ENCODE results near the gene STARD3NL. TPM values are rescaled to one million over a fixed set of nuclear protein-coding genes. Genes with fewer than 3 reads are reported as not detected.

STARD3NL gene
- polyA plus RNA-seq, 1 donor (not counting 4 experiments of a cell fraction or from before 2014, with no cell fraction given): 45.1 TPM

DNA sequence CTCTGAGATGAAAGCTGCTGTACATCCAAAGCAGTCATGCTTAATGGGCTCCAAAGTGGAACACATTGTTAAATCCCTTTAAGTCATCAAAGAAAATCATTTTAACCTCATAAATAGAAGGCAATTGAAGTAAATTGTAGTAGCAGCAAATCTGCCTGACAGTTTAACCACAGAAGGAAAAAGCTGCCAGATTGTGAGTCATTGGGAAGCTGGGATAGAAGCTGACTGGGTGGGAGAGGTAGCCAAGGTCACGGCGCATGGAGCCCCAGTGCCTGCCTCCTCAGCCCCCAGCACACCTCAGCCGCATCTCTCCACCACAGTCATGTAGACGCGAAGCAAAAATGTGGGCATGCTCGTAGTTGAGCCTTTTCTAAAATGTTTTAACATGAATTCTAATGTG, 51.3 kb downstream of the STARD3NL start:
- Histone ChIP-seq H3K4me2 (ENCODE audit: control insufficient read depth, extremely low read depth, insufficient read depth, low read depth, low read length) (no peak overlapping the region), H3K27ac (ENCODE audit: control insufficient read depth, insufficient read depth, low read length) (no peak overlapping the region), H3K4me3 (ENCODE audit: control insufficient read depth in 2 of 3, extremely low read depth in 1 of 3, insufficient read depth in 2 of 3, low read depth in 1 of 3, low read length in 3 of 3) (no peak overlapping the region), H3K4me1 (ENCODE audit: control insufficient read depth, extremely low read depth, insufficient read depth, low read length) (no peaks in the 10 kb centered on the region), H3K9me3 (ENCODE audit: control insufficient read depth, low read depth, low read length) (no peaks in the 10 kb centered on the region), H4K20me1 (ENCODE audit: control insufficient read depth, extremely low read depth, insufficient read depth, low read length) (no peaks in the 10 kb centered on the region), H3K36me3 (ENCODE audit: control insufficient read depth in 2 of 2, extremely low read depth in 1 of 2, insufficient read depth in 2 of 2, low read length in 2 of 2) (peaks cover 3 to 7% of the 10 kb centered on the region in 2 experiments), H3K79me2 (ENCODE audit: control insufficient read depth, insufficient read depth, low read length) (no peaks in the 10 kb centered on the region), H3K9me1 (ENCODE audit: control insufficient read depth, extremely low read depth, insufficient read depth, low read length) (no peaks in the 10 kb centered on the region), H3K9ac (ENCODE audit: control insufficient read depth, extremely low read depth, insufficient read depth, low read length) (no peak overlapping the region), H2AFZ (ENCODE audit: control insufficient read depth, low read length) (no peak overlapping the region), H3K27me3 (ENCODE audit: control insufficient read depth, extremely low read depth, insufficient read depth, low read length) (no peaks in the 10 kb centered on the region)
- dilution Hi-C loops (cut with MboI; ENCODE audit: extremely low pct_ligation_motif_present, low sequenced_read_pairs): no loop called here
- no peak for DNase-seq (ENCODE audit: low read depth, low spot score)
- no peak for TF ChIP-seq EZH2 (IDR thresholded peaks at IDR 0.05; ENCODE audit: low read length)
- TF ChIP-seq, protein P1, sequence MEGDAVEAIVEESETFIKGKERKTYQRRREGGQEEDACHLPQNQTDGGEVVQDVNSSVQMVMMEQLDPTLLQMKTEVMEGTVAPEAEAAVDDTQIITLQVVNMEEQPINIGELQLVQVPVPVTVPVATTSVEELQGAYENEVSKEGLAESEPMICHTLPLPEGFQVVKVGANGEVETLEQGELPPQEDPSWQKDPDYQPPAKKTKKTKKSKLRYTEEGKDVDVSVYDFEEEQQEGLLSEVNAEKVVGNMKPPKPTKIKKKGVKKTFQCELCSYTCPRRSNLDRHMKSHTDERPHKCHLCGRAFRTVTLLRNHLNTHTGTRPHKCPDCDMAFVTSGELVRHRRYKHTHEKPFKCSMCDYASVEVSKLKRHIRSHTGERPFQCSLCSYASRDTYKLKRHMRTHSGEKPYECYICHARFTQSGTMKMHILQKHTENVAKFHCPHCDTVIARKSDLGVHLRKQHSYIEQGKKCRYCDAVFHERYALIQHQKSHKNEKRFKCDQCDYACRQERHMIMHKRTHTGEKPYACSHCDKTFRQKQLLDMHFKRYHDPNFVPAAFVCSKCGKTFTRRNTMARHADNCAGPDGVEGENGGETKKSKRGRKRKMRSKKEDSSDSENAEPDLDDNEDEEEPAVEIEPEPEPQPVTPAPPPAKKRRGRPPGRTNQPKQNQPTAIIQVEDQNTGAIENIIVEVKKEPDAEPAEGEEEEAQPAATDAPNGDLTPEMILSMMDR (optimal IDR thresholded peaks at IDR 0.05 in 1 of 3, IDR thresholded peaks at IDR 0.05 in 1 of 3, conservative IDR thresholded peaks at IDR 0.05 in 1 of 3; ENCODE audit: extremely low read depth in 1 of 3, insufficient read depth in 2 of 3, low read length in 3 of 3): no peak
- no peak for FAIRE-seq

DNA sequence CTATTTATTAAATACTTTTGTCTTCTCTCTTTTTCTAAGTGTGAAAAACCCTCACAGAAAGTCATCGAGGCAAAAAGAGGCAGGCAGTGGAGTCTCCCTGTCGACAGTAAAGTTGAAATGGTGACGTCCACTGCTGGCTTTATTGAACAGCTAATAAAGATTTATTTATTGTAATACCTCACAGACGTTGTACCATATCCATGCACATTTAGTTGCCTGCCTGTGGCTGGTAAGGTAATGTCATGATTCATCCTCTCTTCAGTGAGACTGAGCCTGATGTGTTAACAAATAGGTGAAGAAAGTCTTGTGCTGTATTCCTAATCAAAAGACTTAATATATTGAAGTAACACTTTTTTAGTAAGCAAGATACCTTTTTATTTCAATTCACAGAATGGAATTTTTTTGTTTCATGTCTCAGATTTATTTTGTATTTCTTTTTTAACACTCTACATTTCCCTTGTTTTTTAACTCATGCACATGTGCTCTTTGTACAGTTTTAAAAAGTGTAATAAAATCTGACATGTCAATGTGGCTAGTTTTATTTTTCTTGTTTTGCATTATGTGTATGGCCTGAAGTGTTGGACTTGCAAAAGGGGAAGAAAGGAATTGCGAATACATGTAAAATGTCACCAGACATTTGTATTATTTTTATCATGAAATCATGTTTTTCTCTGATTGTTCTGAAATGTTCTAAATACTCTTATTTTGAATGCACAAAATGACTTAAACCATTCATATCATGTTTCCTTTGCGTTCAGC, 52.0 kb downstream of the STARD3NL start:
- Histone ChIP-seq H3K27me3 (ENCODE audit: control insufficient read depth, extremely low read depth, insufficient read depth, low read length) (no peaks in the 10 kb centered on the region), H3K79me2 (ENCODE audit: control insufficient read depth, insufficient read depth, low read length) (no peaks in the 10 kb centered on the region), H2AFZ (ENCODE audit: control insufficient read depth, low read length) (no peak overlapping the region), H3K9ac (ENCODE audit: control insufficient read depth, extremely low read depth, insufficient read depth, low read length) (no peak overlapping the region), H3K36me3 (ENCODE audit: control insufficient read depth in 2 of 2, extremely low read depth in 1 of 2, insufficient read depth in 2 of 2, low read length in 2 of 2) (peaks cover 3 to 7% of the 10 kb centered on the region in 2 experiments), H4K20me1 (ENCODE audit: control insufficient read depth, extremely low read depth, insufficient read depth, low read length) (no peaks in the 10 kb centered on the region), H3K4me2 (ENCODE audit: control insufficient read depth, extremely low read depth, insufficient read depth, low read depth, low read length) (no peak overlapping the region), H3K27ac (ENCODE audit: control insufficient read depth, insufficient read depth, low read length) (no peak overlapping the region), H3K9me3 (ENCODE audit: control insufficient read depth, low read depth, low read length) (no peaks in the 10 kb centered on the region), H3K9me1 (ENCODE audit: control insufficient read depth, extremely low read depth, insufficient read depth, low read length) (no peaks in the 10 kb centered on the region), H3K4me3 (ENCODE audit: control insufficient read depth in 2 of 3, extremely low read depth in 1 of 3, insufficient read depth in 2 of 3, low read depth in 1 of 3, low read length in 3 of 3) (no peak overlapping the region), H3K4me1 (ENCODE audit: control insufficient read depth, extremely low read depth, insufficient read depth, low read length) (no peaks in the 10 kb centered on the region)
- DNase-seq (ENCODE audit: low read depth, low spot score): no peak
- dilution Hi-C loops (cut with MboI; ENCODE audit: extremely low pct_ligation_motif_present, low sequenced_read_pairs): no loop called here
- no peak for FAIRE-seq
- TF ChIP-seq, protein P1 (optimal IDR thresholded peaks at IDR 0.05 in 1 of 3, IDR thresholded peaks at IDR 0.05 in 1 of 3, conservative IDR thresholded peaks at IDR 0.05 in 1 of 3; ENCODE audit: extremely low read depth in 1 of 3, insufficient read depth in 2 of 3, low read length in 3 of 3): no peak
- no peak for TF ChIP-seq EZH2 (IDR thresholded peaks at IDR 0.05; ENCODE audit: low read length)

All from keratinocyte (primary cell).